OCI-M2 (cell line): ENCODE data around the gene HOXB7.

ENCODE experiments used
- DNase-seq: peaks from one replicate; lab custom pipeline; 2025; ENCODE audit not compliant: unreplicated experiment; lab: John Stamatoyannopoulos, UW

HOXB7 gene

DNA sequence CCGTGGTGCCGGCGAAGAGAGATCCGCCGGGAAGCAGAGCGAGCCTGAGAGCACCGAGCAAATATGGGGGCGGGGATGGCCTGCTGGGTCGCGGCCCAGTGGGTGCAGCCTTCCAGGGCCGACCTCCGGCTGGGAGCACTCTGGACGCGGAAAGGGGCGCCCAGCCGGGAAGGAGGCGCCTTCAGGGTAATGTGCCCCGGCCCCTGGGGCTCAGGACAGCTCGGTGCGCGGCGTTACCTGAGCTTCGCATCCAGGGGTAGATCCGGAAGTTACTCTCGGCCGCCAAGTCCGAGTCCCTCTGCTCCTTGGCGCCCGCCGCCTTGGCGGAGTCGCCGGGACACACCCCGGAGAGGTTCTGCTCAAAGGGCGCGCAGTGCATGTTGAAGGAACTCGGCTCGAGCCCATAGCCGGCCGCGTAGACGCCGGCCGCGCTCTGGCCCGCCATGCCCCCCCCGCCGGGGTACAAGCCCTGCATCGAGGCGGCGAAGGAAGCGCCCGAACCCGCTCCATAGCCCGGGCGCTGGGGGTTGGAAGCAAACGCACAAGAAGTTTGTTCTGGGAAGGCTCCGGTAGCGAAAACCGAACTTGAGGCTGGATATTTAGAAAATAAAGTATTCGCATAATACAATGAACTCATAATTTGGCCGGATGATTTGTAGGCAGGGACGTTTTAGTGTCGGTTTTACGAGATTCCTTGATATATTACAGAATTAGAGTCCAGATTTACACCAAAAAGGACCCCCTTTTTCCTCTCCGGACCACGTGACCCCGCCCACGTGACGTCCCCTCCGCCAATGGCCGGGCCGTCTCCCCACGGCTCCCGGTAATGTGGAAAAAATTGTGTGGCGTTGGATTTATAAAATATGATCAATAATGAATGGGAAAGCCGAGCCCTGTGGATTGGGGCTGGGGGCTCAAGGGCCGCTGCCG is at the start of gene HOXB7:
TSS of gene HOXB7 (minus strand) at position 736 of the 930 bp plus-strand sequence. CDS start at position 637, 99 bp downstream.
- DNase-seq, result no peak

DNA sequence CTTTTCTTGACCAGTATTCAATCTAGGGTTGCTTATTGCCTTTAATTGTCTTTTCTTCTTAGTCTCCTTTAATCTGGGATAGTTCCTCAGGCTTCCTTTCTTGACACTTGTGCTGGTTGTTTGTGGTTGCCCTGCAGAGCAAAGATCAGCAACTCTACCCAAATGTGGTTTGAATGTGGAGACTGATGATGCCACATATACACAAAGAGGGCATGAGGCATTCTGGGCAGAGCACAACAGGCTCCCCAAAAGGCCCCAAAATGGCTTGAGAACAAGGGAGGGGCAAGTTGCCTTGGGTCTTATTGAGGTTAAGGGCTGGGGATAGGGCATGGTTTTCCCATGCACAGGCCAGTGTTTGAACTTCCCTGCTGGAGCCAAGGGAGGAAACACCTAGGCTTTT is 45.1 kb upstream of the HOXB7 start:
- DNase-seq, result no peak

DNA sequence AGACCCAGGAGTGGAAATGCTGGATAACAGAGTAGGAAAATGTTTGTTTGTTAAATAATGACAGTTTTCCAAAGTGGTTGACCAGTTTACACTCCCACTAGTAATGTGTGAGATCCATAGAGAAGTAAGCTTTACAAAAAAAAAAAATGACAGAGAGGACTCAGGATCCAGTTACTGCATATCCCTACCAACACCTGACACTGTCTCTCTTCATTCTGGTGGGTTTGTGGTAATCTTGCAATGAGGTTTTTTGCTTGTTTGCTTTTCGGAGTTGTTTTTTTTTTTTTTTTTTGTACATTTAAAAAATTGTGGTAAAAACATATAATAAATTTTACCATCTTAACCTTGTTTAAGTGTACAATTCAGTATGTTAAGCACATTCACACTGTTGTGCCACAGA is 38.9 kb upstream of the HOXB7 start:
- no peak for DNase-seq

DNA sequence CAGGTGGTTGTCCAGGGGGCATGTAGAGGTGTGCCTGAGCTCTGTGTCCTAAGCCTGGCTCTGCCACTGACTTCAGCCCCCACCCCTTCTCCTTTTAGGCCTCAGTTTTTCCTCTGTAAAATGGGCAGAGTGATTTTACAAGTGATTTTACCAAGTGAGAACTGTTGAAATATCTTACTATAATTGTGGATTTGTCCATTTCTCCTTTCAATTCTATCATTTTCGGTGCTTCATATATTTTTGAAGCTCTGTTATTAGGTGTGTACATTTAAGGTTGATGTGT is 37.1 kb upstream of the HOXB7 start:
- DNase-seq, result no peak

DNA sequence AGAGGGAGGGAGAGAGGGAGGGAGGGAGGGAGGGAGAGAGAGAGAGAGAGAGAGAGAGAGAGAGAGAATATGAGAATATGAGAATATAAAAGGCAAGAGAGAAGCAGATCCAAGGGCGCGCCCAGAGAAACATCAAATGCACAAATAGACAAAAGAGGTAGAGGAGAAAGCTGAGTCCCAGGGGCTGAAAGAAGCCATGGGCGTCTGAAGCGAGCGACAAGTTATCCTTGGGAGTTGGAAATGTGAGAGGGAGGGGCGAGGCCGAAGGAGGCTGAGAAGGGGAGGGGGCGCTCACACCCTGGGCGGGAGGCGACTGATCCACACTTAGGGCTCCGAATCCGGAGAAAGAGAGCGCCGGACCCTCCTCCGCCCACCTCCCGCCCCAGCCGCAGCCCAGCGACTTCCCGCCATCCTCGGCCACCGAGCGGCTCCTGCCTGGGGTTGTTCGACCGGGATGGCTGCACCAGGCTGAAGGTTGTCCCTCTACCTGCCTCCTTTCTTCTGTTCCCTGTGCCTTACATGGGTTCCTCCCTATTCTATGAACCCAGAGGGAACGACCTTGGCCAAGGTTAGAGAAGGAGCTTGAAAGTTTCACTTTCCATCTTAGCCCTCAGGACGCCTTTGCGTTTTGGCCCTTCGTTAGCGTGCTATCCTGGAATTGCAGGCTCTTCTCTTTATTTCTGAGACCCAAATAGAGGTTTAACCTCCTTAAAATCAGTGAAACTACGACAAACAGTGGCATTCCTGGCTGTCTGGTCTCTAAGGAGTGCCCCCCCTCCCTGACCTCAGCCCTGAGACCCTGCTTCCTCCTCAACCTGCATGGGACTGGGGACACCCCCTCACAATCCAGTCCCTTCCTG is 36.5 kb upstream of the HOXB7 start:
- DNase-seq, result no peak

DNA sequence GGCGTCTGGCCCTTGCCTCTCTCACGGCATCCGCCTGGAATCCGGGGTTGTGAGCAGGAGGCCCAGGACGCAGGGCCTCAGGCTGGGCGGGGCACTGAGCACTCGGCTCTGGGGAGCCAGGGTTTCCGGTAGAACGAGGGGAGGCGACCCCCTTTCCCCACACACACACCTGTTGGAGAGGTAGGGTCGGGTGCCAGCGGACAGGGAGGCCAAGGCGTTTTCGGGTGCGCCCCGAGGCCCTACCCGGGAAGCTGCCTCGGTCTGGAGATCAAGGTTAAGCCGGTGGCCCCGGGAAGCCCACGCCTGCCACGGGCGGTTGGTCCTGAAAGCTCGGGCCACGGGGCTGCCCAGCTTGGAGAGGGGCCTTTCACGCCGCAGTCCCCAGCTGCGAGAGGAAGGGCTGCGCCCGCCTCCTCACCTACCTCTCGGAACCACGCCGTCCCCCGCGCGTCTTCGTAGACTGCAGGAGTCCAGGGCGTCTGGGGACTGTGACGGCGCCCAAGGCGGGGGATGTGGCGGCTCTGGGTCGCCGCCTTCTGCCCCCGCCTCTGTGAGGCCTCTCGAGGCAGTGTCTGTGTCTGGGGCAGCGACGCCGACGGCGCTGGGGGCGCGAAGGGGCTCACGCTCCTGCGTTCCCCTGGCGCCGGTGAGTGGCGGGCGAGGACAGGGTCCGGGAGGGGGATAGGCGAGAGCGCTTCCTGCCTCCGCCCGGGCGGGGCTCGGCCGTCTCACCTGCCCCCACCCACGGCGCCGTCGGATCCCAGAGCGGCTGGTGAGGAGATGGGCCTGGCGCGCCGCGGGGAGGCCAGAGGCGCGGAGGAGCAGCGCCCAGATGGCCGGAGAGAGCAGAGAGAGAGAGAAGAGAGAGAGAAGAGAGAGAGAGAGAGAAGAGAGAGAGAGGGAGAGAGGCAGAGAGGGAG is 35.6 kb upstream of the HOXB7 start:
- no peak for DNase-seq

DNA sequence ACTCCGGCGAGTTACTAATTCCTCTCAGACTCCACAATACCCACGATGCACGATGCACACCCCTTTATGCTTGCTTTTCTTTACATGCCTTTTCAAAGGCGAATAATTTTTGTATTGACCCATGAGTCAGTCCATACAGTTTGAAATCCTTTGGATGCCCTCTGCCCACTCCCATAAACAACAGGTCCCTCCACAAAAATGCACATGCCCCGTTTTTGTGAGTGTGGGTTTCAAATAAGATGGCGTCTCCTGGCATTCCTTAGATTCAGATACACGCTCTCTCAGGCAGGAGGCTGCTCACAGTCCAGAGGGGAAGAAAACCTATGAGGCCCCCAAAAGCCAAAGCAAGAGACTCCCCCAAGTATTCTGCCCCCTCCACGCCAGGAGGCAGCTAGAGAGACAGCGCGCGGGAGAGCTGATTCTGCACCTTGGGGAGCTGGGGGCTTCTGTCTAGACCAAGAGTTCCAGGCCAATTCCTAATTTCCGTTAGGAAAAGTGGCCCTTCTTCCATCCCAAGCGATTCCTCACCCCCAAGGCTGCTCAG is 34.9 kb upstream of the HOXB7 start:
- no peak for DNase-seq

DNA sequence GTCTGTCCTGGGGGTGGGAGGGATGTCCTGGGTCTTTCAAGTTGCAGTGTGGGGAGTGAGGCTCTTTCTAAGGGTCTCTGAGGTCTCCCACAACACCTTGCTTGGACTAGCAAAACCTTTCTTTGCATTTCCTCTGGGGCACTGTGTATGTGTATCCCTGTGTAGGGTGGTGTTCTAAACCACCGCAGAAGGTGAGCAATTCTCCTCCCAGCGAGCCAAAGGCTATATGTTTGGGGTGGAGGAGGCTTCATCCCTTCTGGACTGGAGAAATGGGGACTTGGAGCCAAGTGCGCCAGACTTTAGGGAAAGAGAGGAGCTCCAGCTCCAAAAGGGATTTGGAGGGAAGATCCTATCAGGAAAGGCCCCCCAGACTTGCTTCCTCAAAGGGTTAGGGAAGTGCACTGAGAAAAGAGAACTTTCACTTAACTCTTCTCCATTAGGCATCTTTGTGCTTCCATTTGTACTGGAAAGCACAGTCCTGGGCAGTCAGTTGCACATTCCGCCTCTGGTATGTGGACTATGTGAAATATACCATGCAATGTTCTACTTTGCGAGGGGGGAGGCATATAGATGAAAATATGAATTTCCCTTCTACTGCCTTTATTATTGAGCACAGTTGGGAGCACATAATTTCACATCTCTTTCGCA is 34.2 kb upstream of the HOXB7 start:
- DNase-seq, result no peak

DNA sequence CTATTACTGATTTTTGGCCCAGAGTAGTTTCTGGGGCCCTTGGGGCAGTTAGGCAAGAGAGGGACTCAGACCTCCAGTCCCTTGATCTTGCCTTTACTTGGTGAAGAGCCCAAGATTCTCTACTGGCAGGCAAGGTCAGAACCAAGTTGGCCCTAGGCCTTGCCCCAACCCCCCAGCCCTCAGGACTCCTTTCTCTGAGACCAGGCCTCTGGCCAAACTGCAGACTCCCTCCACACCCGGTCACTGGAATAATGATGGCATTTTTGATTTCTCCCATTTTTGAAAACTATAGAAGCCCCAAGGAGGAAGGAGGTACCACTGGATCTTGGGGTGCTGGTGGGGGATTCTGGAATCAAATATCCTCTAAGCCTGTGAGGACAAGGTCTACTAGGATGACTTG is 33.3 kb upstream of the HOXB7 start:
- DNase-seq, result no peak

DNA sequence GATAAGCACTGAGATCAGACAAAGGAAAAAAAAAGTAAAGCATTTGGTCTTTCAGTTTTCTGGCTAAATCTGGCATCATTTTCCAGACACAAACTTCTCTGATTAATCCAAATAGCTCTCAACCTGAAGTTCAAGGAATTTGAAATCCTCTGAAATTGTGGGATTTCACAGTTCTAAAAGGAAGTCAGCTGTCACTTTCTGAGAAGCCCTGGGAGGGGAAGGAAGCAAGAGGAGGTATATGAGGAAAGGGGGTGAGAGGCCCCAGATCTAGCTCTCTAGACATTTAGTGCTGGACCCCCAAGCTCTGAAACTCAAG is 32.8 kb upstream of the HOXB7 start:
- no peak for DNase-seq

DNA sequence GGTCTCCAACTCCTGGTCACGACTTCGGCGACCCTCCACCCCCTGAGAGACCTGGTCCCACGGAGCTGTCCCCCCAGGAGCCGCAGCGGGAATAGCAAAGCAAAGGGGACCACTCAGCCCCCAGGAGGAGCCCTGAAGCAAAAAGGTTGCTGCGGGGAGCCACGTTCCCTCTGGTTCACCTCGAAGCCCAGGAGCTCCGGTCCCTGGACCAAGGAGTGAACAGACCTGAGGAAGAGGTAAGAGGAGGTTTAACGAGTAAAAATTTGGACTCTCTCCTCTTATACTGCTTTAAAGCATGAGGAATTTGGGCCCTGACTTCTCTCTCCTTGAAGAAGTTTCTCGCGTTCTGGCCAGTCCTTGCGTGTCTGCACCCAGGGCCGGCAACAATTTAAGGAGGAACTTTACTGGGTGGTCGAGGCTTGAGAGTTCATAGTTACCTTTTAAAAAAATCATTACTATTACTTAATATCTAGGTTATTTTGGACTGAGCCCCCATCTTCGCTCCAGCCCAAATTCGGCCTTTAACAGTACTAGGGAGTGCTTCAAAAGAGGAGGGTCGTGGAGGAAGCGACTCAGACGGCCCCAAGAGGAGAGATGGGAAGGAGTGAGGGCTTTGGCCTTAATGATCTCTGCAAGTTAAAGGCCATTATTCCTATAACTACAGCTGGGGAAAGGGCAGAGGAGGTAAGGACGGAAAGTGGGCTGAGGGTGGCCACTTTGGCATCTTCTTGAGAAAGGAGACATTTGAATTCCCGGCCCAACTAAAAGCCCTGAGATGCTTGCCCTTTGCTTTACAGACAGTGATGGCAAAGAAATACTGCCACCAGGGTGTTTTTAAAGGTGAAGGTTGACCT is 32.3 kb upstream of the HOXB7 start:
- no peak for DNase-seq

DNA sequence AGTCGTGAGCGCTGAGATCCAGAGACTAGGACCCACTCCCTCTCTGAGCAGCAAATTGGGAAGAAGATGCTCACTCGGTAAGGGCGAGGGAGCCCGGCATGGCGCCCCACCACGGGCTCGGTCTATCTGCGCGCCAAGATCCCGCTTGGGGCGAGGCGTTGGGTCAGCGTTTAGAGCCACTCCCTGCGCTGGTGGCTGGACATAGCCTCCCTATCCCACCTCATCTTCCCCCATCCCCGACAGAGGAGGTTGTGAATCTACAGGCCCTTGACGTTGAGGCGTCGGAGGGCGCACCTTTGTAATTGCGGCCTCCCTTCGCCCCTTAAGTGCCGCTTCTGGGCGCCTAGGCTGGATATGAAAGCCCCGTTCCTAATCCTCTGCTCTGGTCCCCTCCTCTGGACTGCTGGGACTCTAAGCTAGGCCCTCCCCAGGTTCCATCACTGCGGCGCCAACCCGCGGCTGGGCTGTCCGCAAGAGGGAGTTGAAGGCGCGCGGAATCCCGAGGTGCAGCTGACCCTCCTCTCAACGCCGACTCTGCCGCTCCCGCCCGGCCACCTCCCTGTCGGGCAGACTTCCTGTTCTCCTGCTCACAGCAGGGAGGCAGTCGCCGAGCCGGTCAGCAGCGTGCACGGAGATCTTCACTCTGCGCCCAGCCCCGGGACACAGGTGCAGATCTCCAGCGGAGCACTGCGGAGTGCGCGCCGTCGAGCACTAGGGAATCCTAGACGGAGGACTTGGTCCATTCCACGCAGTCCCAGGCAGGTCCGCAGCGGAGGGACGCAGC is 31.4 kb upstream of the HOXB7 start:
- DNase-seq, result no peak

DNA sequence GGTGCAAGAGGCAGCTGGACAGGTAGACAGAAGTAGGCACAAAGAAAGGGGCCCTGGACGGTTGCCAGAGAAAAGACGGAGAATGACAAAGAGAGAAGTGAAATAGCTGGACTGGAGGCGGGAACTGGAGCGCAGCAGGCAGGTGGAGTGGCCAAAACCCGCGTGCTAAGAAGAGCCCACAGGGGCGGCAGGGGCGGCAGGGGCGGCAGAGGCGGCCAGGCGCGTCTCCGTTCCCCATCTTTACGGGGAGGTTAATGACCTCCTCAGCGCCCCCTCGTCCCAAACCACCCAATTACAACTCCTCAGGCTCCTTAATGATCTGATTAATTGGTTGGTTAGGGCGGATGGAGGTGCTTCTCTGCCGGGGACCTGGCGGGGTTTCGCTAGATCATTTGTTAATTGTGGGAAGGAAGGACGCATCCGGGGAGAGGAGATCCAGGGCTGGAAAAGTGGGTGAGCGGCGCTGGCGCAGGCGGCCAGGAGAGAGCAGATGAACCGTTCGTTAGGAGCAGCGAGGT is 30.8 kb upstream of the HOXB7 start:
- DNase-seq, result no peak

DNA sequence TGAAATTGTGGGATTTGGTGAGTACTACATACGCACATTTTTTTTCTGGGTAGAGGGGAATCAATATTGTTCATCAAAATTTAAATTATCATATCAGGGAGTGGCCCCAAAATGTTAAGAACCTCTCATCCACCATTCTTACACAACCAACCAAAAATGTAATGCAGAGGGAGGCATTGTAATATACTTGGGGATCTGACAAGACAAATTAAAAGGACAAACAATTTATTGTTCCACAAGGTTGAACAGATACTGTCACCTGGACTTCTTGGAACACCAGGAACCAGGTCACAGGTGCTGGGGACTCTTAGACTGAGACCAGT is 30.0 kb upstream of the HOXB7 start:
- DNase-seq, result no peak

DNA sequence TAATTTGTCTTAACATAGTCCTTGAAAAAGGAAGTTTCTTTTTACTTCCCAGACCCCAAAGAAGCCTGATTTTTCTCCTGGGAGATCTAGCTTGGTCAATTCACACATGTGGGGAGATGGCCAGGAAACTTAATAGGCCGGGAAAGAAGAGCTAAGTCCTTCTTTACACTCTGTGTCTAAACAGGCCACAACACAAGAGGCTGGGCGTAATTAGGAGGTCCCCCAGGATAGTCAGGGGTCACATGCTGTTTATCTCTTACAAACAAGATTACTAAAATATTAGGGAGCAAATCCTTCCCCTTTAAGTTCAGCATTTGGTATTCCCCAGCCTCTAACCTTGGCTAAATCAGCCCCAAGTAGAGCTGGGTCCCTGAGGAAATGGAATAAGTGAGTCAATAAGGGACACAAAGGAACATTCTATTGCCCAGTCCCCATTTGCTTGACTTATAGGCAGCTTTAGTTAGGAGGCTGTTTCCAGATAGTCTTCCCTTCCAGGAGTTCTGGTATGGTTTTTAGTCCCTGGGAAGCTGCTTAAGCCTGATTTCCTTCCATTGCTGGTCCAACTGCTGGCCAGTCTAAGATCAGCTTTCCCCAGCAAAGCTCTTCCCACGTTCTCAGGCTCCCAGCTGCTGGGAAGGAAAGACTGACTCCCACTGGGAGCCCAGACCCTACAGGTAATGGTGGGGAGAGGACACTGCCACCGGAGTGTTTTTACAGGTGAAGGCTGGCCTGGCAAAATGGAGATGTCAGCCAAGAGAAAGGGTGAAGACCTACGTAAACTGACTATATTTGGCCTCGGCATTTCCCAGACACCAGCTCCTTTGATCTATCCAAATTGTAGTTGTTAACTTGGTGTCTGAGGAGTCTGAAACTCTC is 29.4 kb upstream of the HOXB7 start:
- no peak for DNase-seq

DNA sequence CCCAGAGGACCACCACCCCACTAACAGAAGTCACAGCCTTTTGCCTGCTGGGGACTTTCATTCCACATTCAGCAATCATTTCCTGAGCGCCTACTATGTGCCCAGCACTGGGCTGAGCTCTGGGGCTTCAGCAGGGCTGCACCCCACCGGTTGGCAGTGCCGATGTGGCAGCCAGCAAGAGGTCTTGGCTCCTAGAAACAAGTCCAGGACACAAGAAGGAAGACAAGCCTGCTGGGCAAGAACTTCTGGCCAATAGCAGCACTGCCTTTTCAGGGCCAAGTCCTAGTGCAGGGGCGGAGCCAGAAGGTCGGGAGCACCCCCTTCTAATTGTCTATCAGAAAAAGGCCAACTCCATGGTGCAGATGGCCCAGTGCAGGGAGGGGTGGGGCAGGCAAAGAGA is 28.3 kb upstream of the HOXB7 start:
- DNase-seq, result no peak

DNA sequence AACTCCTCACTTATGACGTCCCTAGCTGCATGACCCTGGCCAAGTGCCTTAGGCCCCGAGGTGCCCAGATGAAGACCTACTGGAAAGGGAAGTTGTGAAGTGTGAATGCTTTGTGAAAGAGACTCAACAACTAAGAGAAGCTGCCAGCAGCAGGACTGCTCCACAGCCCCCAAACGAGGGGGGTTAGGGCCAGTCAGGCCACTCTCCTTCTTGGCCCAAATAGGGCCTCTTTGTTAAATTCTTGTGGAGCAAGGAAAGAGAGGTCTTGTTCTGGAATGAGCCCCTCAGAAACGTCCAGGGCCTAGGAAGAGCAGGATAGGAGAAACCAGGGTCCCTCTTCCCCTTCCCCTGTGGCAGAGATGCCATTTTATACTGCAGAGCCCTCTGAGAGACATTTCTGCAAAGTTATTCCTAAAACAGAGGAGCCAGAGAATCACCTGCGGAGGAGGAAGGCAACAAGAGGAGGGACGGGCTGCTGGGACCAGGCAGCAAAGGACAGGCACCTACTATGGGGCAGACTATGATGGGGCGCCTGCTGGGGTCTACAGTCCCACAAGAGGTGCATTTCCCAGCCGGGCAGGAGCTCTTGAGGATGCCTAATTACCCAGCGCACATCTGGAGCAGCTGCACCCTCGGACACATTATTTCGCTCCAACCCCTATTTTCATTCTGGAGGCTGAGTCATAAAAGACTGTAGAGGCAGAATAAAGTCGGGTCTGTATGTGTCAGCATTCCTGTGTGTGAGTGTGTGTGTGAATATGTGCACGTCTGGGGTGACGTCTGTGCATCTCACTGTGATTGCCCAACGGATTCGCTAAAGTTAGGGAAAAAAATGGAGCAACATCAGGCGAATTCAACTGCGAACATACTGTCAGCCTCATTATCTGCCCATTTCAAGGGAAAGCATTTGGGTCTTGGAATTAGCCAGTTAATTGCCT is 26.8 kb upstream of the HOXB7 start:
- no peak for DNase-seq
